Right cardiac atrium (tissue), 5 donors: ENCODE results near the gene SUGP1. TPM values are rescaled to one million over a fixed set of nuclear protein-coding genes. Genes with fewer than 3 reads are reported as not detected.

ENCODE experiments used
- ATAC-seq, 2 donors: fragments of 200-7000 bp; cut with Tn5 transposase; one replicate each; pipeline versions ENCODE4 v1.8.0 to v1.9.1; 2020; ENCODE audit warnings: moderate library complexity in 2 of 2, mild to moderate bottlenecking in 1 of 2
- DNase-seq, 3 donors: peaks; one replicate each; pipeline ENCODE4 v3.0.0-alpha.2; 2020
- H3K27ac ChIP-seq: one replicate; pipeline ENCODE4 v1.5.1; 2013; ENCODE audit warnings: mild to moderate bottlenecking, low read length, control low read depth, moderate library complexity
- H3K27me3 ChIP-seq: one replicate; pipeline ENCODE4 v1.6.1; 2013; ENCODE audit not compliant: control insufficient read depth, insufficient read depth
- H3K4me1 ChIP-seq: one replicate; pipeline ENCODE4 v1.6.1; 2013; ENCODE audit warnings: low read length; ENCODE audit not compliant: control insufficient read depth, insufficient read depth
- H3K4me3 ChIP-seq: one replicate; pipeline ENCODE4 v1.5.1; 2013; ENCODE audit warnings: low read length, control low read depth
- H3K9me3 ChIP-seq: one replicate; pipeline ENCODE4 v1.6.1; 2013; ENCODE audit warnings: low read length; ENCODE audit not compliant: control insufficient read depth
- WGBS: extraction: QIAGEN DNeasy Blood & Tissue Kit; methylation state at CpG from one replicate; pipeline ENCODE4 v1.1.7; 2013; 5-methylcytosine and 5-hydroxymethylcytosine counted together
- intact Hi-C, 4 donors: fragments of 100-400 bp; cut with DNase I; formaldehyde crosslinking; loops; one replicate each; pipeline versions ENCODE4 v1.11.0 to v1.14.0; 2022 to 2023
- polyA plus RNA-seq: library from polyadenylated mRNA; stranded (reverse); fragments of 200-250 nt; gene quantifications from one replicate; pipeline ENCODE4 v1.2.3, GENCODE V29; 2013
- total RNA-seq, 4 donors: library from RNA; stranded (reverse); fragmentation: NEBNext Ultra II Directional; extraction: Animal tissue kit (Norgen Biotek cat#: 25700); gene quantifications; one replicate each; pipeline ENCODE4 v1.2.1, GENCODE V29; 2021
- donor health status: healthy with polysubstance abuse.
- donor health status: DM: no; HTN: yes; CAD: no.
- donor health status: DM: no; HTN: no; CAD: no.
- donor health status: DM: no; HTN: yes; CAD: no; lungs with severe emphysema.
- donor health status: DM: yes; HTN: yes; CAD: no.

SUGP1 gene
- total and polyA plus RNA-seq, 5 donors = 27.4 to 44.9 (median 41.2) TPM

DNA sequence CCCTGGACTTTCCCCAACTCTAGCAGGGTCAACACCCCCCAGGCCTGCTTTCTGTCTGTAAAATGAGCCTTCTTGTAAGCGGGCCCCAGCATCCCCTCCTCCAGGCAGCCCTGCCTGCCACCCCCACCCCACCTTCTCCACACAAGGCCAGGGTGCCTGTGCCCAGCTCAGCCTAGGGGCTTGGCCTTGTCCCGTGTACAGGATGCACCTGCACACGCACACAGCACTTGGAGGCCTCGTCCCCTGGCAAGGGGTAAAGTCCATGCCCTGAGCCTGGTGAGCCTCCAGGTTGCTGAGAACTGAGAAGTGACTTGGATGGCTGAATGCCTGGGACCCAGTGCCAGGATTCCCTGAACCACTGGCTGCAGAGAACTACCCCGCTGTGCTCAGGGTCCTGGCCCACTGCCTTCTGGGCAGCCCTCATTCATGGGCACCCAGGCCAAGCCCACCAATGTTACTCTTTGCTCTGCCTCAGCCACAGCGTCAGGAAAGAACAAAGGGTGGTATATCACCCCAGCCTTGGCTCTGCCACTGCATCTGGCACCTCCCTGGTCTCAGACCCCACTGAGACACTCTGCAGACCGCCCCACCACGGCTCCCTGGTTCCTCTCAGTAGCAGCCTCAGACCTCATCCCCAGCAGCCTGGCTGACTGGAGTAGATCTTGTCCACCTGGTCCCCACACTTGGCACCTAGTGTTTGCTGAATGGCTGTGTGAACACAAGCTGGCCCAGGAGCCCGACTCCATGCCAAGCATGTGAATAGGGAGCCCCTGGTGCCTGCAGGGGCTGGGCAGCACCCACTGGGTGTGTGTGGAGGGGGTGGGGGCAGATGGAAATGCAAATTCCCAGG, 45.4 kb downstream of the SUGP1 start:
- Histone ChIP-seq H3K27me3 (no peaks in the 10 kb centered on the region), H3K27ac (no peak overlapping the region), H3K9me3 (no peaks in the 10 kb centered on the region), H3K4me1 (no peaks in the 10 kb centered on the region), H3K4me3 (no peak overlapping the region)
- WGBS = 75% methylated on average over 9 of the region's 9 CpGs
- intact Hi-C loops = no loop called here
- DNase-seq (no peak), ATAC-seq (no peak)

DNA sequence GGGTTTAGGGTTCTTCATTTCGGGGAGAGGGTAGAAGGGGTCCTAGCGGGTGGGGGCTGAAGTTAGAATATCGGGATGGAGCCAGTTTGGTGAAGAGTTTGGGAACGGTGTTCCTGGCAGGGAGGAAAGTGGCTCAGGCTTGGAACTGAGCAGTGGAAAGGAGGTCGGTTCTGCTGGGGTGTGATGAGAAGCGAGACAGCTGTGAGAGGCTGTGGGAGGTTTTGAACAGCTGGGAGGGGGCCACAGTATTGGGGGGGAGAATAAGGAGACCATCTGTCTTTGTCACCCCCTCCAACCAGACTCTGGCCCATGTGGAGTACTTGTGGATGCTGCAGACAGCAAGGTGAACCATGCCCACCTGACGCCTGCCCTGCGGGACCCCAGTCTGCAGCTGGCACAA, 46.2 kb downstream of the SUGP1 start:
- intact Hi-C loops = no loop called here
- no peaks in the 10 kb centered on the region for H3K4me1 ChIP-seq
- ATAC-seq (no peak), DNase-seq (no peak)
- WGBS = 74% methylated on average over 8 of the region's 8 CpGs
- H3K27ac ChIP-seq = no peak overlapping the region
- H3K9me3 ChIP-seq = no peaks in the 10 kb centered on the region
- no peak overlapping the region for H3K4me3 ChIP-seq
- H3K27me3 ChIP-seq = no peaks in the 10 kb centered on the region

DNA sequence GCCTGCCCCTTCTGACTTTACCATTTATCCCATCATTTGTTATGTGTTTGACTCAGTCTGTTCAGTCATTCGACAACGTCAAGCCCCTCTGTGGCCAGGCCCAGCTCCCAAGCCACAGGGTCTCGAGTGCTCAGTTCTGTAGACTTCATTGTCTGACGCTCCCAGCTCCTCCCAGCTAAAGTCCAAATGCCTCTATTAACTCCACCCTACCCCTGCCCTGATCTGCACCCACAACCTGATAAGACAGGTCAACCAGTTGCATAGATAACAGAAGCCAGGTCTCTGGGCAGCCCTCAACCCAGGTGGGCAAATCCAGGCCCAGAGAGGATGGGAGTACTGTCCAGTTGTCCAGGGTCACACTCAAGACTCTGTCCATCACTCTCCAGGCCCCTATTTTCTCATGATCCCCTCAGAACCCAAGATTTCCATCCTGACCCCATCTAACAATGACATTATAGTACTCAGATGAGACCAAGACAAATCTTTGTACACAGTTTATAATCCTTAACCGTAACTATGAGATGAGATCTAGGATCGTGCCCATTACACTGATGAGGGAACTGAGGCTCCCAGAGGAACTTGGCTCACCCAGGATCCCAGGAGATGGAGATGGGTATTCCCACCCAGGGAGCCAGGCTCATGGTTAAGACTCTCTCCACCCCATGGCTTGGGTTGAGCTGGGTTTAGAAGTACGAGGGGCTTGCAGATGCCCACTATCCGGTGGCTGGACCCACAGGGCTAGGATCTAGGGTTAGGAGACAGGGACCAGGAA, 48.3 kb downstream of the SUGP1 start:
- ATAC-seq = no peak
- no peak for DNase-seq
- Histone ChIP-seq H3K4me3 (no peak overlapping the region), H3K4me1 (no peaks in the 10 kb centered on the region), H3K9me3 (no peaks in the 10 kb centered on the region), H3K27me3 (no peaks in the 10 kb centered on the region), H3K27ac (no peak overlapping the region)
- intact Hi-C loops = no loop called here
- 90% methylated on average over 8 of the region's 8 CpGs for WGBS

DNA sequence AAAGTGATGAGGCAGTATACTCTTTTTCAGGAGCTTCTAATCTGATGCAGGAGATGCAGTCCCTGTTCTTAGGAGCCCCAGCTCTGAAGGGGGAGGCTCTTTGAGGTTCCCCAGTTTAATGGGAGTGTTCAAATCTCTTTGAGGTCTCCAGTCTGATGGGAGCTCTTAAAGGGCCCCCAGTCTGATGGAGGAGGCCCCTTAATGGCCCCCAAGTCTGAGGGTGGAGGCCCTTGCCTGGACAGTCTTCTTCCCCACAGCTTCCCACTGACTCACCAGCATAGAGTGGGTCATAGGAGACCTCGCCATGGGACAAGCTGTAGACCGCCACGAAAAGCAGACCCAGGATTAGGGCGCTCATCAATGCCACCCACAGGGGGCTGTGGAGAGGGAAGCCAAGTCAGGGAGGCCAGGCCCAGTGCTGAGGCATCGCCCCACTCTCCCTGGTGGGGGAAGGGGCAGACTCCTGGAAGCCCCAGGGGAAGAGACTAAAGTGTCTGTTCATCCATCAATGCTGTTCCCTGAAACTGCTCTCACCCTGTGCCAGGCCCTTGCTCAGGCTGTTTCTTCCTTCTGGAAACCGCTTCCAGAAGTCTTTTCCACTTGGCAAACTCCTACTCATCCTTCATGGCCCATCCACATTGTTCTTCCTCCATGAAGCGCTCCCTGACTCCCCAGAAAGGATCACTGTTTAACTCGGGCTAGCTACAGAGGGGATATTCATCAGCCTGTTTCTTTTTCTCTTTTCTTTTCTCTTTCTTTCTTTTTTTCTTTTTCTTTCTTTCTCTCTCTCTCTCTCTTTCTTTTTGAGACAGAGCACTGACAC, 49.3 kb downstream of the SUGP1 start:
- no peaks in the 10 kb centered on the region for H3K27me3 ChIP-seq
- 89% methylated on average over 8 of the region's 8 CpGs for WGBS
- H3K4me3 ChIP-seq = no peak overlapping the region
- no peaks in the 10 kb centered on the region for H3K9me3 ChIP-seq
- H3K4me1 ChIP-seq = no peaks in the 10 kb centered on the region
- DNase-seq (no peak), ATAC-seq (no peak)
- no peak overlapping the region for H3K27ac ChIP-seq
- intact Hi-C loops = no loop called here

DNA sequence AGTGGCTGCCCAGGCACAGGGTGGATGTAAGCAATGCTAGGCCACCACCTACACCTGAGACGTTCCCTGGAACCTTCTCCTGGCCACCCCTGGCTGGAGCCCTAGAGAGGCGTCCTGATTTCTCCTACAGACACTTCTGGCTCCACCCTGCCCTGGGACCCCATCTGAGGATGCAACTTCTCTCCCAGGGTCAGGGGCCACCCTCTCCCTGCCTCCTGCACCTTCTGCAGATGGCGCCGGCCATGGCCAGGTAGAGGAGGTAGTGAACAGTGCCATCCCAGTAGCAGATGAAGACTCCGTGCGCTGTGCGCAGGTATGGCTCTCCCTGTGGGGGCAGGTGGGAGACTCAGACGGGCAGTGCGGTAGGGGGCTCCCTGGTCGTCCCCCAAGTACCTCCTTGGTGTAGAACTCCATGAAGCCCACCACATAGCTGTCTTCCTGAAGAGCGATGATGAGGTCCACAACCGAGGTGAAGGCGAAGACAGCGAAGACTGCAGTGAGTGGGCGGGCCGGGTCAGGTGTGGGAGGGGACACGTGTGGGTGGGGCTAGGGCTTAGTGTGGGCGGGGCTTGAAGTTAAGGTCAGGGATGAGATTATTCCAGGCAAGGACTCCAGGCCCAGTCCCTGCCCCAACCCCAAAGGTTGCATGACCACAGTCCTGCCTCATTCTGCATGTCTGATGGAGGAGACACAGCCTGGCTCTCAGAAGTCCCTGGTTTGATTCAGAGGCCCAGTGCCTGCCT, 50.2 kb downstream of the SUGP1 start:
- Histone ChIP-seq H3K27ac (no peak overlapping the region), H3K4me3 (no peak overlapping the region), H3K27me3 (no peaks in the 10 kb centered on the region), H3K4me1 (no peaks in the 10 kb centered on the region), H3K9me3 (no peaks in the 10 kb centered on the region)
- 76% methylated on average over 18 of the region's 18 CpGs for WGBS
- ATAC-seq = no peak
- intact Hi-C loops = no loop called here
- no peak for DNase-seq

DNA sequence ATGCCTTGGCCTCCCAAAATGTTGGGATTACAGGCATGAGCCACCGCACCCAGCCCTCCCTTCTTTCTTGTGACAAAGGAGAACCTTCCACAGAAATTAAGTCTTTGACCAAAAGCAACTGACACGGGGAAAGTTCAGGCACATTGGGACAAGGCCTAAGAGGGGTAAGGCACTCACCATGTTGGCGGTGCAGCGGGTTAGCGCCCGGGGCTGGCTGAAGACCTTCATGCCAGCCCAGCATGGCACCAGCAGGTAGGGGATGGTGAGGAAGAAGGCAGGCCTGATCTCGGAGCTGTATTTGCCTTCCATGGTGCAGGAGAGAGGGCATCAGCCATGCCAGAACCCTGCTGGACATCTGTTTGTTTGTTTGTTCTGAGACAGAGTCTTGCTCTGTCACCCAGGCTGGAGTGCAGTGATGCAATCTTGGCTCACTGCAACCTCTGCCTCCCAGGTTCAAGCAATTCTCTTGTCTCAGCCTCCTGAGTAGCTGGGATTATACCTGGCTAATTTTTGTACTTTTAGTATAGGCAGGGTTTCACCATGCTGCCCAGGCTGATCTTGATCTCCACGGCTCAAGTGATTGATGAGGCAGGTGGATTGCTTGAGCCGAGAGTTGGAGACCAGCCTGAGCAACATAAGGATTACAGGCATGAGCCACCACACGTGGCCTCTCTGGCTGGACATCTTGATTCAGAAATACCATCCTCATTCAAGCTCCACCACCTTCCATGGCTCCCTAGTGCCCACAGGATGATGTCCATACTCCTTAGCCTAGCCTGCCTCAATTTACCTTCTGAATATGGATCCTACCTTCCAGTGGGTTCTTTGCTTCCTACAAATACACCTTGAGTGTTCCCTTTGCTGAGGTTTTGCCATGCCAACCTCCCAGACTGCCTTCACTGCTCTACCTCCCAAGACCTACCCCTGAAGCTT, 51.6 kb downstream of the SUGP1 start:
- Histone ChIP-seq H3K27me3 (no peaks in the 10 kb centered on the region), H3K9me3 (no peaks in the 10 kb centered on the region), H3K27ac (no peak overlapping the region), H3K4me3 (no peak overlapping the region), H3K4me1 (no peaks in the 10 kb centered on the region)
- ATAC-seq = no peak
- 80% methylated on average over 10 of the region's 10 CpGs for WGBS
- DNase-seq = no peak
- intact Hi-C loops = no loop called here

DNA sequence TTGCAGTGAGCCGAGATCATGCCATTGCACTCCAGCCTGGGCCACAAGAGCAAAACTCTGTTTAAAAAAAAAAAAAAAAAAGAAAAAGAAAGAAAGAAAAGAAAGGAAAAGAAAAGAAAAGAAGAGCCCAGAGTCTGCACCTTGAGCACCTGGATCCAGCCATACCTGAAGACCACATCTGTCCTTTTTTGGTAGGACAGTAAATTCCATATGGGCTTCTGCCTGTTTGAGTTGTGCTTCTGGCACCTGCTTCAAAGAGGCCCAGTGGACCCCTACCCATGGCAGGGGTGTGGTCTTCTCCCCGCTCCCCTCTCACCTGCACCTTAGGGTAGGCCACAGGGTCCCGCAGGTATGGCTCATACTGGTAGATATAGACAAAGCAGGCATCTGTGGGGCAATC, 53.0 kb downstream of the SUGP1 start:
- no peak for ATAC-seq
- 98% methylated on average over 3 of the region's 3 CpGs for WGBS
- H3K4me1 ChIP-seq = no peaks in the 10 kb centered on the region
- intact Hi-C loops = no loop called here
- DNase-seq = no peak
- H3K9me3 ChIP-seq = no peaks in the 10 kb centered on the region
- H3K27ac ChIP-seq = no peak overlapping the region
- no peaks in the 10 kb centered on the region for H3K27me3 ChIP-seq
- H3K4me3 ChIP-seq = no peak overlapping the region

DNA sequence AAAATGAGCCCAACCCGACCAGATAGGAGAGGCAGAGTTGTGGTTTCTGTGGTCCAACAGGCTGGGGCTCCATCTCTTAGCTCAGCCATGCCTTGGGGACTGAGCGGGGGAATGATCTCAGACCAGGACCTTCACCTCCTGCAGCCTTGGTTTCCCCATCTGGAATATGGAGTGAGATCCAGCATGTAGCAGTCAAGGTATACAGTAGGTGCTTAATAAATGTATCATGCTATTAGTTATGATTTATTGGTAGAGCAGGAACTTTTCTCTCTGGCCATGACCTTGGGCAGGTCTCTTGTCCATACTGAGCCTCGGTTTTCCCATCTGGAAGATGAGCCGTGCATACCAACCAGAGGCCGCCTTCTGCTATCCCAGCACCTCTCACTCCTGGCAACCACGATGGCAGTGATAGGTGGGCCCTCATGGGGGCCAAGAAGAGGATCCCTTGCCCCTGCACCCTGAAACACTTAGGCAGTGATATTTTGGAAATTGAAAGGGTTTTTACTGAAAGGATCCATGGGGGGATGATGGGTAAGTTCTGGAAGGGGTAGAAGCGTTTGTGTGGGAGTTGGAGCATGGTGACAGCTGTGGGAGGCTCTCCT, 56.3 kb downstream of the SUGP1 start:
- no peaks in the 10 kb centered on the region for H3K4me1 ChIP-seq
- H3K27ac ChIP-seq = no peak overlapping the region
- no peaks in the 10 kb centered on the region for H3K9me3 ChIP-seq
- DNase-seq (no peak), ATAC-seq (no peak)
- H3K4me3 ChIP-seq = no peak overlapping the region
- H3K27me3 ChIP-seq = no peaks in the 10 kb centered on the region
- intact Hi-C loops = no loop called here
- 84% methylated on average over 7 of the region's 7 CpGs for WGBS

DNA sequence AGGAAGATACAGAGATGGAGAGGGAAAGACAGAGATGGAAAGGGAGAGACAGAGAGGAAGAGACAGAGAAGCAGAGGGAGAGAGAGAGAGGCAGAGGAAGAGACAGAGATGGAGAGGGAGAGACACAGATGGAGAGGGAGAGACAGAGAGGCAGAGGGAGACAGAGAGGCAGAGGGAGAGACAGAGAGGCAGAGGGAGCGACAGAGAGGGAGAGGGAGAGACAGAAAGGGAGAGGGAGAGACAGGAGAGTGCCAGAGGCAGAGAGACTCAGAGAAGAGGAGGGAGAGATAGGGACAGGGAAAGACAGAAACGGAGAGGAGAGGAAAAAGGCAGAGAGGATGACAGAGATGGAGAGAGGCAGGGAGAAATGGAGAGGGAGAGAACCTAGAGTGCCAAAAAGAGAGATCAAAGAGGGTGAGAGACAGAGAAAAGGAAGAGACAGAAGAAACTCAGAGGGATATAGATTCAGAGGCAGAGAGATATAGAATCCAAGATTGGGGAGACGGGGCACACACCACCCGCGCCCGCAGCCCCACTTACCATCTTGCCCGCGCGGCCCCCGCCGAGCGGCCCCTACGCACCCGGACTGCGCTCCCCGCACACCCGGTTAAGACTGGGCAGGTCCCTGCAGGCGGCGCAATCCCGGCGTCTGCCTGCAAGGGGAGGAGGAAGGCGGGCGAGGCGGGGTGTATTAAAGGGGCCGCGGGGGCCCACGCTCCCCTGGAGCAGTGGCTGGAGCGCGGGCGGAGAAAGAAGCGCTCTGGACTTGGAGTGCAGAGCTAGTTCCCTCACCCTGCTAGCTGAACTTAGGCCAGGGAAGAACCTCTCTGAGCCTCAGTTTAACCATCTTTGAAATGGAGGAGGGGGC, 57.9 kb downstream of the SUGP1 start:
- DNase-seq = no peak
- no peaks in the 10 kb centered on the region for H3K9me3 ChIP-seq
- intact Hi-C loops = no loop called here
- WGBS = 6% methylated on average over 31 of the region's 31 CpGs
- ATAC-seq = no peak
- H3K4me1 ChIP-seq = no peaks in the 10 kb centered on the region
- no peaks in the 10 kb centered on the region for H3K27me3 ChIP-seq
- H3K27ac ChIP-seq = no peak overlapping the region
- no peak overlapping the region for H3K4me3 ChIP-seq
